GM12864 (cell line): ENCODE results near the gene OSBPL10.

Experiments
- DNase-seq: peaks from one replicate; pipeline ENCODE4 v3.0.0-alpha.2; 2011; ENCODE audit warnings: low read depth
- H3K4me3 ChIP-seq: 2 replicates; pipeline ENCODE4 v1.5.1; 2011; ENCODE audit warnings: mild to moderate bottlenecking, low read depth, low read length, control low read depth
- CTCF ChIP-seq: IDR thresholded peaks from 2 replicates; pipeline ENCODE4 v1.5.1; 2011; ENCODE audit warnings: low read depth, mild to moderate bottlenecking, moderate library complexity, low read length, control low read depth, inconsistent platforms; ENCODE audit errors: missing control alignments

Gene OSBPL10

GRCh38 chr3:31848163-31848818, 132.8 kb downstream of the OSBPL10 start:
- DNase-seq = no peak
- TF ChIP-seq CTCF = no peak
- no peak overlapping the region for H3K4me3 ChIP-seq

GRCh38 chr3:31847760-31848159, 133.3 kb downstream of the OSBPL10 start:
- no peak for TF ChIP-seq CTCF
- H3K4me3 ChIP-seq = no peak overlapping the region
- DNase-seq = no peak

GRCh38 chr3:31841515-31841914, 139.5 kb downstream of the OSBPL10 start:
- TF ChIP-seq CTCF = no peak
- H3K4me3 ChIP-seq = no peak overlapping the region
- no peak for DNase-seq

- no peak overlapping the region for H3K4me3 ChIP-seq
- no peak for DNase-seq
- TF ChIP-seq CTCF = no peak
Measured at GRCh38 chr3:31840252-31840651, 140.8 kb downstream of the OSBPL10 start.

GRCh38 chr3:31839144-31839917, 141.7 kb downstream of the OSBPL10 start:
- no peak for TF ChIP-seq CTCF
- H3K4me3 ChIP-seq = no peak overlapping the region
- no peak for DNase-seq

- TF ChIP-seq CTCF = no peak
- DNase-seq = no peak
- no peak overlapping the region for H3K4me3 ChIP-seq
Measured at GRCh38 chr3:31836131-31837075, 144.7 kb downstream of the OSBPL10 start.
